H9 (cell line): Measurements from ENCODE around the gene NMS. TPM values are rescaled to one million over a fixed set of nuclear protein-coding genes. Genes with fewer than 3 reads are reported as not detected.

Experiments
- DNase-seq: peaks from one replicate; pipeline ENCODE4 v3.0.0-alpha.2; 2017
- H2AFZ ChIP-seq: one replicate; pipeline ENCODE4 v1.6.1; 2013; ENCODE audit warnings: mild to moderate bottlenecking, low read length, control low read depth, moderate library complexity
- H2AK5ac ChIP-seq: 2 replicates; pipeline ENCODE4 v1.6.1; 2013; ENCODE audit warnings: low read length, control low read depth, mixed read lengths; ENCODE audit not compliant: insufficient read length
- H2BK120ac ChIP-seq: one replicate; pipeline ENCODE4 v1.6.1; 2013; ENCODE audit warnings: low read depth, mild to moderate bottlenecking, low read length, control low read depth, inconsistent platforms; ENCODE audit not compliant: poor library complexity, severe bottlenecking
- H2BK12ac ChIP-seq: 2 replicates; pipeline ENCODE4 v1.6.1; 2013; ENCODE audit warnings: low read length, control low read depth, mixed read lengths, low read depth; ENCODE audit not compliant: insufficient read length
- H2BK15ac ChIP-seq: 2 replicates; pipeline ENCODE4 v1.6.1; 2013; ENCODE audit warnings: low read depth, low read length, control low read depth
- H2BK20ac ChIP-seq: one replicate; pipeline ENCODE4 v1.6.1; 2013; ENCODE audit warnings: low read depth, mild to moderate bottlenecking, low read length, control low read depth, inconsistent platforms; ENCODE audit not compliant: poor library complexity, severe bottlenecking
- H2BK5ac ChIP-seq: 2 replicates; pipeline ENCODE4 v1.6.1; 2013; ENCODE audit warnings: low read length, control low read depth, mixed read lengths; ENCODE audit not compliant: insufficient read length
- H3K14ac ChIP-seq: 2 replicates; pipeline ENCODE4 v1.6.1; 2013; ENCODE audit warnings: low read length, control low read depth; ENCODE audit not compliant: insufficient read depth
- H3K18ac ChIP-seq: 2 replicates; pipeline ENCODE4 v1.6.1; 2013; ENCODE audit warnings: low read depth, mild to moderate bottlenecking, mixed read lengths, low read length, control low read depth; ENCODE audit not compliant: insufficient read length
- H3K23ac ChIP-seq: 2 replicates; pipeline ENCODE4 v1.6.1; 2013; ENCODE audit warnings: low read length, control low read depth, mixed read lengths, low read depth; ENCODE audit not compliant: insufficient read length
- H3K23me2 ChIP-seq: 2 replicates; pipeline ENCODE4 v1.6.1; 2013; ENCODE audit warnings: low read depth, mild to moderate bottlenecking, mixed read lengths, low read length, control low read depth; ENCODE audit not compliant: insufficient read length, poor library complexity, severe bottlenecking
- H3K27ac ChIP-seq: 2 replicates; pipeline ENCODE4 v1.5.1; 2013; ENCODE audit warnings: low read length, control low read depth, mixed read lengths, low read depth; ENCODE audit not compliant: insufficient read length
- H3K27me3 ChIP-seq: 2 replicates; pipeline ENCODE4 v1.6.1; 2013; ENCODE audit warnings: low read length, control low read depth, inconsistent platforms; ENCODE audit not compliant: insufficient read depth
- H3K4ac ChIP-seq: 2 replicates; pipeline ENCODE4 v1.6.1; 2013; ENCODE audit warnings: low read depth, mild to moderate bottlenecking, control low read depth, inconsistent platforms, low read length, moderate library complexity
- H3K4me1 ChIP-seq: 2 replicates; pipeline ENCODE4 v1.6.1; 2013; ENCODE audit warnings: low read length, control low read depth, inconsistent platforms; ENCODE audit not compliant: insufficient read depth
- H3K4me2 ChIP-seq: 2 replicates; pipeline ENCODE4 v1.6.1; 2013; ENCODE audit warnings: low read length, control low read depth, mixed read lengths; ENCODE audit not compliant: insufficient read length, insufficient read depth
- H3K56ac ChIP-seq: 2 replicates; pipeline ENCODE4 v1.6.1; 2013; ENCODE audit warnings: low read depth, mild to moderate bottlenecking, mixed read lengths, low read length, control low read depth; ENCODE audit not compliant: insufficient read length
- H3K79me1 ChIP-seq: 2 replicates; pipeline ENCODE4 v1.6.1; 2013; ENCODE audit warnings: low read depth, mild to moderate bottlenecking, moderate library complexity, low read length, control low read depth, inconsistent platforms; ENCODE audit not compliant: insufficient read depth, poor library complexity, severe bottlenecking
- H3K79me2 ChIP-seq: 2 replicates; pipeline ENCODE4 v1.6.1; 2013; ENCODE audit warnings: low read length, control low read depth, inconsistent platforms; ENCODE audit not compliant: insufficient read depth
- H3K9ac ChIP-seq: 2 replicates; pipeline ENCODE4 v1.6.1; 2013; ENCODE audit warnings: low read length, control low read depth, mixed read lengths; ENCODE audit not compliant: insufficient read length; ENCODE audit errors: extremely low read depth
- H3K9me3 ChIP-seq: one replicate; pipeline ENCODE4 v1.6.1; 2013; ENCODE audit warnings: low read depth, low read length, inconsistent platforms; ENCODE audit not compliant: control insufficient read depth
- H3T11ph ChIP-seq: one replicate; pipeline ENCODE4 v1.6.1; 2013; ENCODE audit warnings: mild to moderate bottlenecking, low read length, control low read depth, inconsistent platforms
- H4K20me1 ChIP-seq: one replicate; pipeline ENCODE4 v1.6.1; 2013; ENCODE audit not compliant: control insufficient read depth, insufficient read length, insufficient read depth
- H4K5ac ChIP-seq: 2 replicates; pipeline ENCODE4 v1.6.1; 2013; ENCODE audit warnings: low read depth, mild to moderate bottlenecking, mixed read lengths, low read length, control low read depth; ENCODE audit not compliant: insufficient read length
- H4K8ac ChIP-seq: replicated peaks from 2 replicates; pipeline ENCODE4 v1.6.1; 2013; ENCODE audit warnings: low read length, control low read depth, mixed read lengths, low read depth; ENCODE audit not compliant: insufficient read length
- H4K91ac ChIP-seq: 2 replicates; pipeline ENCODE4 v1.6.1; 2013; ENCODE audit warnings: low read depth, mild to moderate bottlenecking, moderate library complexity, mixed read lengths, low read length, control low read depth; ENCODE audit not compliant: insufficient read length
- H3K27ac Mint-ChIP-seq, 3 experiments: 2 replicates in 2 of 3; 3 replicates in 1 of 3; pipeline ENCODE4 v1.8.0; 2020 to 2021; ENCODE audit warnings: mixed read lengths in 3 of 3, mild to moderate bottlenecking in 1 of 3, moderate library complexity in 1 of 3
- H3K27me3 Mint-ChIP-seq: 2 replicates; pipeline ENCODE4 v1.8.0; 2021; ENCODE audit warnings: low read depth, mild to moderate bottlenecking, moderate library complexity, mixed read lengths
- H3K36me3 Mint-ChIP-seq, 3 experiments: 2 replicates in 2 of 3; 3 replicates in 1 of 3; pipeline ENCODE4 v1.8.0; 2020 to 2021; ENCODE audit warnings: low read depth in 3 of 3, mixed read lengths in 3 of 3; ENCODE audit not compliant: insufficient read depth in 1 of 3
- H3K4me1 Mint-ChIP-seq, 2 experiments: 2 replicates each; pipeline ENCODE4 v1.8.0; 2020; ENCODE audit warnings: mixed read lengths in 2 of 2
- H3K4me3 Mint-ChIP-seq, 2 experiments: 2 replicates in 1 of 2; 3 replicates in 1 of 2; pipeline ENCODE4 v1.8.0; 2020 to 2021; ENCODE audit warnings: mild to moderate bottlenecking in 2 of 2, mixed read lengths in 2 of 2, moderate library complexity in 1 of 2
- H3K9me3 Mint-ChIP-seq, 2 experiments: 2 replicates in 1 of 2; 3 replicates in 1 of 2; pipeline ENCODE4 v1.8.0; 2020; ENCODE audit warnings: mild to moderate bottlenecking in 2 of 2, mixed read lengths in 2 of 2, moderate library complexity in 1 of 2
- total RNA-seq: library from RNA; stranded (reverse); gene quantifications from 2 replicates; pipeline ENCODE4 v1.2.1, GENCODE V29; 2021
- TF ChIP-seq, protein P1 (sequence below): fragments of 200-600 bp; sonication (generic); conservative IDR thresholded peaks from 3 replicates; pipeline ENCODE4 v1.8.0; 2021; ENCODE audit warnings: antibody characterized with exemption, mild to moderate bottlenecking

NMS gene
- total RNA-seq, 1 experiment from 2014 or later: not detected

DNA sequence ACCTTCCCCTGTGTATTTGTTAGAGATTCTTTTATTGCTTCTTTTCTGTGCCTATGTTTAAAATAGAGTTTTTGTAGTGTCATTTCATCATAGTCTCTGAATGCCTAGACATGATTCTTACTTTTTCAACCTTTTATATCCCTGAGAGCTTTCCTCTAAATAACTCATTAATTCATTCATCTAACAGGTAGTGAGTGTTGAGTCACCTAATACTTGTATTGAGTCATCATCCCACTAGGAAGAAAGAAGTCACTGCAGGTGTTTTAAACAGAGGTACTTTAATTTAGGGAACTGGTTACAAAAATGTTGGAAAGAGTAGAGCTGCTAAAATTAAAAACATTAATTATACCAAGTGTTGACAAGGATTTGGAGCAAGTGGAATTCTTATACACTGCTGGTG lies 18.5 kb upstream of the NMS start:
- H3K27ac ChIP-seq: no peak overlapping the region
- no peak for DNase-seq
- no peaks in the 10 kb centered on the region for H3K79me2 ChIP-seq
- no peak overlapping the region for H2AK5ac ChIP-seq
- H2BK120ac ChIP-seq: no peak overlapping the region
- no peak overlapping the region for H3K23ac ChIP-seq
- H4K5ac ChIP-seq: no peak overlapping the region
- no peak overlapping the region for H3K9ac ChIP-seq
- no peak overlapping the region for H4K91ac ChIP-seq
- Mint-ChIP-seq H3K27ac (no peak overlapping the region), H3K4me1 (peaks cover 0 to 6% of the 10 kb centered on the region in 2 experiments; a peak in 2 of 4 replicates), H3K9me3 (peaks cover 30 to 31% of the 10 kb centered on the region in 2 experiments), H3K27me3 (no peaks in the 10 kb centered on the region), H3K4me3 (no peak overlapping the region), H3K36me3 (peaks cover 0 to 8% (median 3%) of the 10 kb centered on the region in 3 experiments; a peak in 4 of 7 replicates)
- TF ChIP-seq, protein P1, sequence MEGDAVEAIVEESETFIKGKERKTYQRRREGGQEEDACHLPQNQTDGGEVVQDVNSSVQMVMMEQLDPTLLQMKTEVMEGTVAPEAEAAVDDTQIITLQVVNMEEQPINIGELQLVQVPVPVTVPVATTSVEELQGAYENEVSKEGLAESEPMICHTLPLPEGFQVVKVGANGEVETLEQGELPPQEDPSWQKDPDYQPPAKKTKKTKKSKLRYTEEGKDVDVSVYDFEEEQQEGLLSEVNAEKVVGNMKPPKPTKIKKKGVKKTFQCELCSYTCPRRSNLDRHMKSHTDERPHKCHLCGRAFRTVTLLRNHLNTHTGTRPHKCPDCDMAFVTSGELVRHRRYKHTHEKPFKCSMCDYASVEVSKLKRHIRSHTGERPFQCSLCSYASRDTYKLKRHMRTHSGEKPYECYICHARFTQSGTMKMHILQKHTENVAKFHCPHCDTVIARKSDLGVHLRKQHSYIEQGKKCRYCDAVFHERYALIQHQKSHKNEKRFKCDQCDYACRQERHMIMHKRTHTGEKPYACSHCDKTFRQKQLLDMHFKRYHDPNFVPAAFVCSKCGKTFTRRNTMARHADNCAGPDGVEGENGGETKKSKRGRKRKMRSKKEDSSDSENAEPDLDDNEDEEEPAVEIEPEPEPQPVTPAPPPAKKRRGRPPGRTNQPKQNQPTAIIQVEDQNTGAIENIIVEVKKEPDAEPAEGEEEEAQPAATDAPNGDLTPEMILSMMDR: no peak
- no peak overlapping the region for H2BK12ac ChIP-seq
- no peak overlapping the region for H3K4ac ChIP-seq
- H3T11ph ChIP-seq: no peak overlapping the region
- no peak overlapping the region for H4K8ac ChIP-seq
- H3K23me2 ChIP-seq: no peaks in the 10 kb centered on the region
- no peak overlapping the region for H2BK20ac ChIP-seq
- H3K18ac ChIP-seq: no peak overlapping the region
- H3K56ac ChIP-seq: no peak overlapping the region
- H3K4me2 ChIP-seq: no peak overlapping the region
- H4K20me1 ChIP-seq: no peaks in the 10 kb centered on the region
- H3K14ac ChIP-seq: no peak overlapping the region
- no peaks in the 10 kb centered on the region for H3K4me1 ChIP-seq
- H3K9me3 ChIP-seq: peaks cover 3% of the 10 kb centered on the region
- no peak overlapping the region for H2AFZ ChIP-seq
- no peaks in the 10 kb centered on the region for H3K79me1 ChIP-seq
- no peak overlapping the region for H2BK15ac ChIP-seq
- H3K27me3 ChIP-seq: no peaks in the 10 kb centered on the region
- H2BK5ac ChIP-seq: no peak overlapping the region
